Right atrium auricular region (tissue), 2 donors: ENCODE results near the gene ERI2. TPM values are rescaled to one million over a fixed set of nuclear protein-coding genes. Genes with fewer than 3 reads are reported as not detected.

ENCODE experiments used
- DNase-seq: peaks from one replicate; pipeline ENCODE4 v3.0.0-alpha.2; 2019; ENCODE audit warnings: low spot score
- H3K27ac ChIP-seq, 2 donors: fragments of 200-600 bp; sonication (generic); 1 replicate in 1 of 2; 2 replicates in 1 of 2; pipeline ENCODE4 v1.5.1; 2016 to 2019
- H3K27me3 ChIP-seq, 2 donors: fragments of 200-600 bp; sonication (generic); one replicate each; pipeline versions ENCODE4 v1.5.1 to v1.6.0; 2017 to 2019
- H3K36me3 ChIP-seq: fragments of 200-600 bp; sonication (generic); one replicate; pipeline ENCODE4 v1.5.1; 2016
- H3K4me1 ChIP-seq, 2 donors: fragments of 200-600 bp; sonication (generic); one replicate each; pipeline versions ENCODE4 v1.5.1 to v1.6.0; 2017 to 2019
- H3K4me3 ChIP-seq, 2 donors: fragments of 200-600 bp; sonication (generic); 1 replicate in 1 of 2; 2 replicates in 1 of 2; pipeline ENCODE4 v1.5.1; 2017 to 2019; ENCODE audit warnings: mild to moderate bottlenecking in 1 of 2, moderate library complexity in 1 of 2
- H3K9me3 ChIP-seq, 2 donors: fragments of 200-600 bp; sonication (generic); one replicate each; pipeline ENCODE4 v1.5.1; 2019
- CTCF ChIP-seq, 2 donors: fragments of 200-600 bp; sonication (generic); IDR thresholded peaks; one replicate each; pipeline ENCODE4 v1.5.1; 2019; ENCODE audit warnings: antibody characterized with exemption in 2 of 2
- total RNA-seq, 2 donors: library from RNA; depleted of rRNA; stranded (reverse); fragments of >200 nt; gene quantifications; one replicate each; pipeline ENCODE4 v1.1.0, GENCODE V29; 2016

The ERI2 gene
- total RNA-seq, 2 donors from 2014 or later = 4.9 to 8.0 TPM

GRCh38 chr16:20803192-20803560 is 3.1 kb downstream of the ERI2 start:
- no peak for TF ChIP-seq CTCF (IDR thresholded peaks at IDR 0.05)
- peaks cover 10% of the 10 kb centered on the region for H3K36me3 ChIP-seq
- no peak overlapping the region for H3K4me3 ChIP-seq
- H3K27ac ChIP-seq = no peak overlapping the region
- no peak for DNase-seq
- H3K9me3 ChIP-seq = no peaks in the 10 kb centered on the region
- H3K27me3 ChIP-seq = no peaks in the 10 kb centered on the region
- peaks cover 0 to 16% of the 10 kb centered on the region in 2 donors for H3K4me1 ChIP-seq

- Histone ChIP-seq H3K27ac (no peak overlapping the region), H3K36me3 (peaks cover 18% of the 10 kb centered on the region), H3K27me3 (no peaks in the 10 kb centered on the region), H3K4me3 (no peak overlapping the region), H3K4me1 (peaks cover 0 to 8% of the 10 kb centered on the region in 2 donors), H3K9me3 (no peaks in the 10 kb centered on the region)
- no peak for TF ChIP-seq CTCF (IDR thresholded peaks at IDR 0.05)
- DNase-seq = no peak
Measured at GRCh38 chr16:20801278-20801677, 5.0 kb downstream of the ERI2 start.

DNA sequence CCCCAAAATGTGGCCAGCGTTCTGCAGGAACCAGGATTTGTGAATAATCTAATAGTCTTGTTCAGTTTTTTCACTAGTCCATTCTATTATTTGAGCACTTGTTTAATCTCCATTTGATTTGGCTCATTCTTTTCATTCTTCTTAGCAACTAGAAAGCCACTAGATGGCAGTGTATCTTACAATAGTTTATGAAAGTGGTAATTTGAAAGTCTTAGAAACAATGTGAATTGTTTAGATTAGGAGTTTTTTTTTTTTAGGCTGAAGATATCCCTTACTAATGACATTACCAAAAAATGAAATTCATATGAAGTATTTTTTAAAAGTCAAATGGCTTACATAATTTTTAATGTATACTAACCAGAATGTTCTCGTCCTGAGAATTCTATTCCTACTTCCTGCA is 6.7 kb downstream of the ERI2 start:
- no peaks in the 10 kb centered on the region for H3K9me3 ChIP-seq
- no peak overlapping the region for H3K27ac ChIP-seq
- peak; percentile 48 to 68 for TF ChIP-seq CTCF (IDR thresholded peaks at IDR 0.05)
- no peaks in the 10 kb centered on the region for H3K4me1 ChIP-seq
- no peak for DNase-seq
- H3K36me3 ChIP-seq = peaks cover 18% of the 10 kb centered on the region
- H3K4me3 ChIP-seq = no peak overlapping the region
- no peaks in the 10 kb centered on the region for H3K27me3 ChIP-seq

- Histone ChIP-seq H3K4me3 (no peak overlapping the region), H3K36me3 (peaks cover 18% of the 10 kb centered on the region), H3K27ac (no peak overlapping the region), H3K27me3 (no peaks in the 10 kb centered on the region), H3K4me1 (no peaks in the 10 kb centered on the region), H3K9me3 (no peaks in the 10 kb centered on the region)
- DNase-seq = no peak
- no peak for TF ChIP-seq CTCF (IDR thresholded peaks at IDR 0.05)
Measured at GRCh38 chr16:20798364-20798763, 7.9 kb downstream of the ERI2 start.

DNA sequence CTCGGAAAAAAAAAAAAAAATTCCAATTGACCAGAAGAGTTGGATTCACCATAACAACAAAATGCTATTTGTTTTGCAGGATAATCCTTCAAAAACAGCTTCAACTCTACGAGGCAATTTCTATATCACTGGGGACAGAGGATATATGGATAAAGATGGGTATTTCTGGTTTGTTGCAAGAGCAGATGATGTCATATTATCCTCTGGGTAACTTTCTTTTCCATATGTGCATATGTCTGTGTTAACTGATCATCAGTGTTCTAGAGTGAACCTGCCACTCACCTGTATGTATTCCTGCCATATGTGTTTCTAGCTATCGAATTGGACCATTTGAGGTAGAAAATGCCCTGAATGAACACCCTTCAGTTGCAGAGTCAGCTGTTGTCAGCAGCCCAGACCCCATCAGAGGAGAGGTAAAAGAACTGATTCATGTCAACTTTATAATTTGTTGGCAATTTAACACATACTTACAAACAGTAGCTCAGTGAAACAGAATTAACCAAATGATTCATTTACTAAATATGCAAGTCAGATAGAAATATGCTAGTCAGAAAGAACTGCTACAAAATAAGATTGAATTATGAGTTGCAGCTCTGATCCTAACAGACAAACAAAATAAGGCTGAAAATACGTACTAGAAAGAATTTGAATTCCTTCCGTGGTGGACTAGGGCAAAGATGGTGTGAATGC is 14.2 kb downstream of the ERI2 start:
- H3K4me1 ChIP-seq = no peaks in the 10 kb centered on the region
- H3K27ac ChIP-seq = no peak overlapping the region
- H3K36me3 ChIP-seq = no peaks in the 10 kb centered on the region
- no peaks in the 10 kb centered on the region for H3K27me3 ChIP-seq
- TF ChIP-seq CTCF (IDR thresholded peaks at IDR 0.05) = no peak
- no peak for DNase-seq
- H3K4me3 ChIP-seq = no peak overlapping the region
- H3K9me3 ChIP-seq = no peaks in the 10 kb centered on the region

DNA sequence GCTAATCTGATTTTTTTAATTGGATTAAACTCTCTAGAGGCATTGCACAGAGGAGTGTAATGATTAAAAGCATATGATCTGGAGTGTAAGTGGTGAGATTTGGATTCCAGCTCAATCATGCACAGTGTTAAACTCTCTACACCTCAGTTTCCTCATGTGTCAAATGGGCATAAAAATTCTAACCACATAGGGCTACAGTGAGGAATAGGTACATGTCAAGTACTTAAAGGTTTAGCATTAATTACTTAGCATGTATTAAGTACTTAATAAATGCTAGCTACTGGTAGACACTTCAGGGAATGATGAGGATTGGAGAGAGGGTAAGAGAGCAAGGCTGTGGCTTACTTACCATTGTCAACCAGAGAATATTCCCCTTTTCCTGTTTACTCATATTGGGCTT is 17.1 kb downstream of the ERI2 start:
- H3K27me3 ChIP-seq = no peaks in the 10 kb centered on the region
- no peaks in the 10 kb centered on the region for H3K4me1 ChIP-seq
- no peak for TF ChIP-seq CTCF (IDR thresholded peaks at IDR 0.05)
- H3K27ac ChIP-seq = no peak overlapping the region
- H3K36me3 ChIP-seq = no peaks in the 10 kb centered on the region
- no peak for DNase-seq
- no peaks in the 10 kb centered on the region for H3K9me3 ChIP-seq
- H3K4me3 ChIP-seq = no peak overlapping the region
